ENCODE results near the gene PALMD. TPM values are rescaled to one million over a fixed set of nuclear protein-coding genes. Genes with fewer than 3 reads are reported as not detected.
A peak's percentile ranks its signal among the peaks of the same experiment; 100 is the strongest.

Gene PALMD
- total RNA-seq, 1 donor from 2014 or later, result 1.3 TPM

DNA sequence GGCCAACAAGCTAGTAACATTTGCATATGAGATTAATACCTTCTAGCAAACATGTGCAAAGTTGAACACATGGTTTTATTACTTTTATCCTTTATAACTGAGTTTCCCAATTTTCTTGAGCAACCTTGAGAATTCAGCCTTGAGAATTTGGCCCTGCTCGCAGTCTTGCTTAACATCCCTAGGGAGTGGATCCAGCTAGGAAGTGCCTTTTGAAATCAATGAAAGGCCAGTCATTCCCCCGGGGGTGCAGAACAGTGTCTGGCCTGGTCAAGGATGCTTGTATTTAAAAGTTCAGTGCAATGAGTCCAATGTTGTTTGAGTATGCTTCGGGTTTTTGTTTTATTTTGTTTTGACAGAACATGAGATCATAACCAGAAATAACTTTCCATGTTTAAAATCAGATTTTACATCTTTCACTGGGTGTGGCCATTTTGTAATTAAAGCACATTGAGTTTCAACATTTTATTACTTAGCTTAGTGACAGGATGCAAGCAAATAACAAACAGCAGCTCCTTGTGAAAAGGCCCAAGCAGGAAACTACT is 16.7 kb downstream of the PALMD start:
- FAIRE-seq (no peak), DNase-seq (ENCODE audit: low read depth) (peak; percentile 57)
- TF ChIP-seq, protein P1, sequence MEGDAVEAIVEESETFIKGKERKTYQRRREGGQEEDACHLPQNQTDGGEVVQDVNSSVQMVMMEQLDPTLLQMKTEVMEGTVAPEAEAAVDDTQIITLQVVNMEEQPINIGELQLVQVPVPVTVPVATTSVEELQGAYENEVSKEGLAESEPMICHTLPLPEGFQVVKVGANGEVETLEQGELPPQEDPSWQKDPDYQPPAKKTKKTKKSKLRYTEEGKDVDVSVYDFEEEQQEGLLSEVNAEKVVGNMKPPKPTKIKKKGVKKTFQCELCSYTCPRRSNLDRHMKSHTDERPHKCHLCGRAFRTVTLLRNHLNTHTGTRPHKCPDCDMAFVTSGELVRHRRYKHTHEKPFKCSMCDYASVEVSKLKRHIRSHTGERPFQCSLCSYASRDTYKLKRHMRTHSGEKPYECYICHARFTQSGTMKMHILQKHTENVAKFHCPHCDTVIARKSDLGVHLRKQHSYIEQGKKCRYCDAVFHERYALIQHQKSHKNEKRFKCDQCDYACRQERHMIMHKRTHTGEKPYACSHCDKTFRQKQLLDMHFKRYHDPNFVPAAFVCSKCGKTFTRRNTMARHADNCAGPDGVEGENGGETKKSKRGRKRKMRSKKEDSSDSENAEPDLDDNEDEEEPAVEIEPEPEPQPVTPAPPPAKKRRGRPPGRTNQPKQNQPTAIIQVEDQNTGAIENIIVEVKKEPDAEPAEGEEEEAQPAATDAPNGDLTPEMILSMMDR (IDR thresholded peaks at IDR 0.05; ENCODE audit: insufficient read depth, low read length, severe bottlenecking), result no peak
- Histone ChIP-seq H3K4me3 (ENCODE audit: low read depth, low read length) (no peak overlapping the region), H3K36me3 (ENCODE audit: control insufficient read depth, insufficient read depth, low read length) (no peaks in the 10 kb centered on the region), H3K27me3 (ENCODE audit: control insufficient read depth, insufficient read depth, low read length) (no peaks in the 10 kb centered on the region)

DNA sequence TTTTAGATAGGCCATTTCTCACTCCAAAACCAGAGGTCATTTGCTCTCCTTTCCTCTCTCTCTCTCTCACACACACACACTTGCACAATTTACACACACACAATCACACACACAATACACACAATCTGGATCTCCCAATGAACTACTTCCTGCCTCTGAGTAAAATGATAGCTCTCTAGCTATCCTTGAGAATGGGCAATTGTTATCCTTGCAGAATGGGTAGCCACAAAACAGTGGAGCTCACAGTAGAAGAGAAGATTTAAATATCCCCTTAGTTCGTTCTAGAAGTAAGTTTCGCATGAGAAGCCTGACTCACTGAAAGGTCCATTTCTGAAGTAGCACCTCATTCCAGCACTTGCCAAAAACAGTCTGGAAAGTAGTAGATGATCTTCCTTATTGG is 17.6 kb downstream of the PALMD start:
- no peak for DNase-seq (ENCODE audit: low read depth)
- TF ChIP-seq, protein P1 (IDR thresholded peaks at IDR 0.05; ENCODE audit: insufficient read depth, low read length, severe bottlenecking), result no peak
- Histone ChIP-seq H3K4me3 (ENCODE audit: low read depth, low read length) (no peak overlapping the region), H3K27me3 (ENCODE audit: control insufficient read depth, insufficient read depth, low read length) (no peaks in the 10 kb centered on the region), H3K36me3 (ENCODE audit: control insufficient read depth, insufficient read depth, low read length) (peaks cover 2% of the 10 kb centered on the region)
- no peak for FAIRE-seq

DNA sequence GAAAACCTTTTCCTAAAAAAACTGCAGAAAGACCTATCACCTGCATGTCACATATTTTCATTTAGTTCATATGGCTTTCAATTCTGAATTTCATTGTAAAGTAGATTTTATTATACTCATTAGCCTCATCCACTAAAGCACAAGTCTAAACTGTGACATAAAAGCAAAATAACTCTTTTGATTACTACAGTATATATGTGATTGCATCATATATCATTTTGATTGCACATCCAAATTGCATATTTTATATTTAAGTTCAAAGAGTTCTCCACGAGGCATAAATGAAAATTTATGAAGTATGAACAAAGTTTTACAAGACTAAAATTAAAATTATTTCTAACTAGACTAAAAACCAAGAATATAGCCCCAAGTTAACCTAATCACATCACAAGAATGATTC is 19.3 kb downstream of the PALMD start:
- peaks cover 2% of the 10 kb centered on the region for H3K36me3 ChIP-seq (ENCODE audit: control insufficient read depth, insufficient read depth, low read length)
- TF ChIP-seq, protein P1 (IDR thresholded peaks at IDR 0.05; ENCODE audit: insufficient read depth, low read length, severe bottlenecking), result no peak
- no peak overlapping the region for H3K4me3 ChIP-seq (ENCODE audit: low read depth, low read length)
- DNase-seq (ENCODE audit: low read depth), result no peak
- no peak for FAIRE-seq
- no peaks in the 10 kb centered on the region for H3K27me3 ChIP-seq (ENCODE audit: control insufficient read depth, insufficient read depth, low read length)

DNA sequence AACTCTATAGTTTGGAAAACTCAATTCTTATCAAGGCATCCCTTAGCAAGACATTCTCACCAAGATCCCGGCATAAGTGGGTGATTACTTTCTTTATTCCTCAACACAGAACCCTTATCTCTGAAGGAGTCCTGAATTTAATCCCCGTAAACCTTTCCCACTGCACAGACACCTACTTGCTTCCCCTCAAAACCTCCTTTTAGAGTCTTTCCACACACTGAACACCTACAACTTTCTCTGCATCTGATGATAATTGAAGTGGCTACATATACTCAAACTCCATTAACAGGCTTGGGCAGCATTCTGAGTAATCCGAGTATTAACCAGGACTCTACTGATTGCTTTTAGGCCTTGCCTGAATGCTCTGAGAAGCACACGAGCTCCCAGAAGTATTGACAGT is 23.5 kb downstream of the PALMD start:
- DNase-seq (ENCODE audit: low read depth) (no peak), FAIRE-seq (no peak)
- H3K27me3 ChIP-seq (ENCODE audit: control insufficient read depth, insufficient read depth, low read length), result no peaks in the 10 kb centered on the region
- TF ChIP-seq, protein P1 (IDR thresholded peaks at IDR 0.05; ENCODE audit: insufficient read depth, low read length, severe bottlenecking), result no peak
- H3K36me3 ChIP-seq (ENCODE audit: control insufficient read depth, insufficient read depth, low read length), result peaks cover 6% of the 10 kb centered on the region
- H3K4me3 ChIP-seq (ENCODE audit: low read depth, low read length), result no peak overlapping the region

DNA sequence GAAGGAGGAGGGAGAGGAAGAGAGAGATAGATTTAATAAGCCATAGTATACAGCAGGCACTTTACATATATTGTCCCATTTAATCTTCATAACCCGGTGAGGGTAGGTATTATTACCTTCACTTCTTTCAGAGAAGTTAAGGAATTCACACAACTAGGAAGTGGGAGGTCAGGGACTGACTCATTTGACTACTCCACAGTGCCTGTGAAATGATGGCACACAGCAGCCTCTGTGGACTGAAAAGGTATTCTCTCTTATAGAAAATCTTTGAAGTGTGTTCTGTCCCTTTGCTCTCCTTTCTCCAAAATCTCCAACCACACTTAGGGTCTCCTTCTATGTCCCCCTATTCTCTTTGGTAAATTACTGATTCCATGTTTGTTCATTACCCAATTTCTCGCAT is 23.9 kb downstream of the PALMD start:
- no peak for FAIRE-seq

More for the DNA sequence above, 23.9 kb downstream of the PALMD start:
- peaks cover 6% of the 10 kb centered on the region for H3K36me3 ChIP-seq (ENCODE audit: control insufficient read depth, insufficient read depth, low read length)
- DNase-seq (ENCODE audit: low read depth), result peak; percentile 11
- TF ChIP-seq, protein P1 (IDR thresholded peaks at IDR 0.05; ENCODE audit: insufficient read depth, low read length, severe bottlenecking), result no peak
- no peak overlapping the region for H3K4me3 ChIP-seq (ENCODE audit: low read depth, low read length)
- no peaks in the 10 kb centered on the region for H3K27me3 ChIP-seq (ENCODE audit: control insufficient read depth, insufficient read depth, low read length)

Data from bronchial epithelial cell (primary cell).